IMR-90 (cell line): ENCODE results near the gene PCDHGA12. TPM values are rescaled to one million over a fixed set of nuclear protein-coding genes. Genes with fewer than 3 reads are reported as not detected.
"Not testable (repeated sequence)": the region's sequence is repeated elsewhere in the genome, so short reads cannot be mapped to it uniquely, and the experiment has no call there.

ENCODE experiments used
- ATAC-seq: fragments of 200-7000 bp; cut with Tn5 transposase; 2 replicates; pipeline ENCODE4 v1.9.1; 2020; ENCODE audit warnings: low read depth, mild to moderate bottlenecking, moderate library complexity
- BruUV-seq: library from RNA; stranded (reverse); fragments of 400-500 nt; replicated peaks from 2 replicates; lab custom pipeline; 2021; lab: Mats Ljungman, UMichigan
- CTCF ChIA-PET: fragments of 300-600 bp; formaldehyde crosslinking; extraction: SDS; loops from one replicate; lab custom pipeline; 2021; ENCODE audit warnings: antibody characterized with exemption; lab: Yijun Ruan, JAX
- POLR2A ChIA-PET: fragments of 300-600 bp; sonication (Branson Sonifier 250); formaldehyde crosslinking; loops from one replicate; lab custom pipeline; 2022; ENCODE audit warnings: antibody characterized with exemption; ENCODE audit not compliant: unreplicated experiment; lab: Charles Lee
- DNase-seq: peaks from one replicate; pipeline ENCODE4 v3.0.0; 2013
- H2AFZ ChIP-seq: replicated peaks from 2 replicates; pipeline ENCODE3; 2013; ENCODE audit warnings: low read length, mild to moderate bottlenecking; ENCODE audit not compliant: poor library complexity
- H2AK5ac ChIP-seq: 2 replicates; pipeline ENCODE4 v1.6.1; 2013; ENCODE audit warnings: low read depth, low read length, inconsistent platforms
- H2AK9ac ChIP-seq: replicated peaks from 2 replicates; pipeline ENCODE3; 2013; ENCODE audit warnings: mild to moderate bottlenecking, low read depth, low read length, moderate library complexity; ENCODE audit not compliant: poor library complexity
- H2BK120ac ChIP-seq: 2 replicates; pipeline ENCODE4 v1.6.1; 2013; ENCODE audit warnings: low read depth, low read length, inconsistent platforms
- H2BK15ac ChIP-seq: 3 replicates; pipeline ENCODE4 v1.6.1; 2013; ENCODE audit warnings: low read depth, low read length, inconsistent platforms
- H2BK20ac ChIP-seq: 2 replicates; pipeline ENCODE4 v1.6.1; 2013; ENCODE audit warnings: low read depth, mild to moderate bottlenecking, inconsistent platforms, low read length, moderate library complexity
- H2BK5ac ChIP-seq: 2 replicates; pipeline ENCODE4 v1.6.1; 2013; ENCODE audit warnings: mild to moderate bottlenecking, low read depth, low read length, inconsistent platforms; ENCODE audit not compliant: poor library complexity, severe bottlenecking
- H3K14ac ChIP-seq: replicated peaks from 2 replicates; pipeline ENCODE4 v1.6.1; 2013; ENCODE audit warnings: low read depth, low read length, inconsistent platforms
- H3K18ac ChIP-seq: 2 replicates; pipeline ENCODE4 v1.6.1; 2013; ENCODE audit warnings: low read depth, low read length, control low read depth
- H3K23ac ChIP-seq: 2 replicates; pipeline ENCODE4 v1.6.1; 2013; ENCODE audit warnings: low read depth, low read length, inconsistent platforms
- H3K27ac ChIP-seq: 2 replicates; pipeline ENCODE4 v1.5.1; 2013; ENCODE audit warnings: mild to moderate bottlenecking, control low read depth, low read length; ENCODE audit not compliant: insufficient read depth
- H3K27me3 ChIP-seq: 2 replicates; pipeline ENCODE4 v1.6.1; 2013; ENCODE audit warnings: low read length; ENCODE audit not compliant: control insufficient read depth, insufficient read depth
- H3K36me3 ChIP-seq: 2 replicates; pipeline ENCODE4 v1.6.1; 2013; ENCODE audit warnings: low read length, mixed read lengths; ENCODE audit not compliant: control insufficient read depth, insufficient read depth
- H3K4ac ChIP-seq: 2 replicates; pipeline ENCODE4 v1.6.1; 2013; ENCODE audit warnings: low read depth, low read length, inconsistent platforms
- H3K4me1 ChIP-seq: 2 replicates; pipeline ENCODE4 v1.6.1; 2013; ENCODE audit warnings: low read length, mixed read lengths; ENCODE audit not compliant: control insufficient read depth, insufficient read depth
- H3K4me2 ChIP-seq: 2 replicates; pipeline ENCODE4 v1.6.1; 2013; ENCODE audit warnings: low read depth, mild to moderate bottlenecking, control low read depth, low read length, moderate library complexity
- H3K4me3 ChIP-seq: 2 replicates; pipeline ENCODE4 v1.5.1; 2013; ENCODE audit warnings: low read depth, mild to moderate bottlenecking, control low read depth, low read length, moderate library complexity; ENCODE audit not compliant: insufficient read depth
- H3K56ac ChIP-seq: 2 replicates; pipeline ENCODE4 v1.6.1; 2013; ENCODE audit warnings: low read length, inconsistent platforms; ENCODE audit not compliant: insufficient read depth; ENCODE audit errors: extremely low read depth
- H3K79me1 ChIP-seq, 2 experiments: 2 replicates each; pipeline ENCODE4 v1.6.1; 2013; ENCODE audit warnings: low read length in 2 of 2, inconsistent platforms in 1 of 2, low read depth in 1 of 2
- H3K9ac ChIP-seq: 2 replicates; pipeline ENCODE4 v1.6.1; 2013; ENCODE audit warnings: low read depth, low read length, control low read depth
- H3K9me1 ChIP-seq: 2 replicates; pipeline ENCODE4 v1.6.1; 2013; ENCODE audit warnings: low read length, inconsistent platforms; ENCODE audit not compliant: insufficient read depth
- H3K9me3 ChIP-seq: 2 replicates; pipeline ENCODE4 v1.6.1; 2013; ENCODE audit warnings: low read length; ENCODE audit not compliant: control insufficient read depth, insufficient read depth
- H4K20me1 ChIP-seq: 2 replicates; pipeline ENCODE4 v1.6.1; 2013; ENCODE audit warnings: low read length, inconsistent platforms; ENCODE audit not compliant: insufficient read depth
- H4K5ac ChIP-seq: 2 replicates; pipeline ENCODE4 v1.6.1; 2013; ENCODE audit warnings: mild to moderate bottlenecking, low read depth, low read length, control low read depth
- H4K8ac ChIP-seq, 2 experiments: 2 replicates each; pipeline ENCODE4 v1.6.1; 2013; ENCODE audit warnings: low read depth in 2 of 2, low read length in 2 of 2, control low read depth in 1 of 2, inconsistent platforms in 1 of 2
- H4K91ac ChIP-seq: 2 replicates; pipeline ENCODE4 v1.6.1; 2013; ENCODE audit warnings: low read depth, low read length, inconsistent platforms; ENCODE audit not compliant: insufficient read depth
- RAD21 ChIP-seq: IDR thresholded peaks from 2 replicates; pipeline ENCODE4 v1.6.1; 2012; ENCODE audit warnings: low read length, improper control_type of control experiment
- SMC3 ChIP-seq: fragments of 150-350 bp; IDR thresholded peaks from 2 replicates; pipeline ENCODE4 v1.6.1; 2016; ENCODE audit warnings: low read depth, mild to moderate bottlenecking, antibody characterized with exemption, low read length, moderate library complexity
- WGBS, 2 experiments: methylation state at CpG; one replicate each; pipeline versions ENCODE4 v1.1.5 to v1.1.7; 2013; ENCODE audit warnings: missing lambda C conversion rate in 2 of 2; ENCODE audit not compliant: insufficient read length in 1 of 2; ENCODE audit errors: extremely low coverage in 2 of 2; 5-methylcytosine and 5-hydroxymethylcytosine counted together
- dilution Hi-C: fragments of 300-500 bp; cut with HindIII; formaldehyde crosslinking; loops from one replicate; pipeline ENCODE4 v1.14.3; 2018; ENCODE audit warnings: low sequenced_read_pairs; ENCODE audit not compliant: unreplicated experiment
- in situ Hi-C: fragments of 300-500 bp; cut with MboI; formaldehyde crosslinking; loops from 3 replicates; pipeline ENCODE4 v1.14.3; 2019; ENCODE audit warnings: low sequenced_read_pairs, inconsistent platforms, mixed read lengths
- intact Hi-C: fragments of 100-400 bp; cut with micrococcal nuclease; formaldehyde crosslinking; loops from 2 replicates; pipeline ENCODE4 v1.10.0; 2022
- polyA plus RNA-seq, 3 experiments: library from polyadenylated mRNA; depleted of rRNA; stranded (reverse); fragments of >200 nt; gene quantifications; 2 replicates each; pipeline ENCODE4 v1.2.3, GENCODE V29; 2012; ENCODE audit warnings: low replicate concordance in 1 of 3
- total RNA-seq: library from RNA; depleted of rRNA; stranded (reverse); fragments of >200 nt; gene quantifications from 2 replicates; pipeline ENCODE4 v1.2.3, GENCODE V29; 2012
- TF ChIP-seq, protein P1 (sequence below): conservative IDR thresholded peaks from 2 replicates; pipeline ENCODE4 v1.5.1; 2012; ENCODE audit warnings: mild to moderate bottlenecking, low read depth, low read length, improper control_type of control experiment

Gene PCDHGA12
- total and polyA plus RNA-seq, 2 of the 4 experiments (the other 2 are of a cell fraction), result 7.9 to 8.8 TPM

DNA sequence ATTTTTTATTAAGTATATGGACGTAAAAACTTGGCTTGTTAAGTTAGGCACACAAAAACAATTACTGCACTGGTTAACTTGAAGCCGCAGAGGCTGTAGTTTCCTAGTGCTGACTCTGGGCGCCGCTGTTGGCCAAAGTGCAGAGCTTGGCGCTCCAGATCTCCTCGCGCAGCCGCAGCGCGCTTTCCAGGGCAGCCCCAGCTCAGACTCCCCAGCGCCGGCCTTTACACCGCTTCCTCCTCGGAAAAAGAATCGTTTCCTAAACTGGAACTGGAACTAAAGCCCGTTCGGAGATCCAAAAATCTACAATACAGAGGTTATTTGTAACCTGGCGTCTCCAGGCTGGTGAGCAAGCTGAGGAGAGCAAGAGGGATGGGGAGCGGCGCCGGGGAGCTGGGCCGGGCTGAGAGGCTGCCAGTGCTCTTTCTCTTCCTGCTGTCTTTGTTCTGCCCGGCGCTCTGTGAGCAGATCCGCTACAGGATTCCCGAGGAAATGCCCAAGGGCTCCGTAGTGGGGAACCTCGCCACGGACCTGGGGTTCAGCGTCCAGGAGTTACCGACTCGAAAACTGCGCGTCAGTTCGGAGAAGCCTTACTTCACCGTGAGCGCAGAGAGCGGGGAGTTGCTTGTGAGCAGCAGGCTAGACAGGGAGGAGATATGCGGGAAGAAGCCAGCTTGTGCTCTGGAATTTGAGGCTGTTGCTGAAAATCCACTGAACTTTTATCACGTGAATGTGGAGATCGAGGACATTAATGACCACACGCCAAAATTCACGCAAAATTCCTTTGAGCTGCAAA lies 32.4 kb upstream of the PCDHGA12 start, which contains the start of gene PCDHGB5:
TSS of gene PCDHGB5 (plus strand) at position 192 of the 796 bp plus-strand sequence. CDS start at position 373, 181 bp downstream.
- peak within 1 kb of the TSS; percentile 69 for H2BK5ac ChIP-seq
- CTCF ChIA-PET, result interaction anchor here (1.3 to 2.1 kb wide), 3 partner anchors 15 to 166 kb away, joined by 3 to 11 read pairs (median 7); partner anchors contain the start of gene PCDHGA10
- peak within 1 kb of the TSS; percentile 27; the same call in 1 of the 2 replicates for H3K18ac ChIP-seq
- peak within 1 kb of the TSS; percentile 36 for H3K27ac ChIP-seq
- H2AK5ac ChIP-seq, H2BK120ac ChIP-seq, POLR2A ChIA-PET, H4K20me1 ChIP-seq, H2BK20ac ChIP-seq, in situ Hi-C loops, H3K9me1 ChIP-seq, H3K4me1 ChIP-seq, H3K4ac ChIP-seq, BruUV-seq, intact Hi-C loops, H3K23ac ChIP-seq, H4K91ac ChIP-seq, H3K27me3 ChIP-seq, H2AK9ac ChIP-seq, H2BK15ac ChIP-seq, dilution Hi-C loops: not testable (repeated sequence)
- DNase-seq (peak; percentile 61), ATAC-seq (peak; percentile 98)
- 0 out of 2 replicates have a peak within 1 kb of the TSS, but pooled peaks have one; percentile 19 for H3K56ac ChIP-seq
- H4K5ac ChIP-seq, result peak within 1 kb of the TSS; percentile 34; the same call in 1 of the 2 replicates
- 0 out of 2 replicates have a peak within 1 kb of the TSS, but pooled peaks have one; percentile 78 for H3K14ac ChIP-seq
- peak within 1 kb of the TSS; percentile 38; the same call in 1 of the 2 replicates for H3K4me2 ChIP-seq
- H3K79me1 ChIP-seq, result peaks cover 7 to 15% of the 10 kb centered on the region in 2 experiments; a peak in 3 of 4 replicates
- H3K9me3 ChIP-seq, result peaks cover 49% of the 10 kb centered on the region
- TF ChIP-seq SMC3, result peak; percentile 46; the same call in 1 of the 2 replicates
- TF ChIP-seq, protein P1, sequence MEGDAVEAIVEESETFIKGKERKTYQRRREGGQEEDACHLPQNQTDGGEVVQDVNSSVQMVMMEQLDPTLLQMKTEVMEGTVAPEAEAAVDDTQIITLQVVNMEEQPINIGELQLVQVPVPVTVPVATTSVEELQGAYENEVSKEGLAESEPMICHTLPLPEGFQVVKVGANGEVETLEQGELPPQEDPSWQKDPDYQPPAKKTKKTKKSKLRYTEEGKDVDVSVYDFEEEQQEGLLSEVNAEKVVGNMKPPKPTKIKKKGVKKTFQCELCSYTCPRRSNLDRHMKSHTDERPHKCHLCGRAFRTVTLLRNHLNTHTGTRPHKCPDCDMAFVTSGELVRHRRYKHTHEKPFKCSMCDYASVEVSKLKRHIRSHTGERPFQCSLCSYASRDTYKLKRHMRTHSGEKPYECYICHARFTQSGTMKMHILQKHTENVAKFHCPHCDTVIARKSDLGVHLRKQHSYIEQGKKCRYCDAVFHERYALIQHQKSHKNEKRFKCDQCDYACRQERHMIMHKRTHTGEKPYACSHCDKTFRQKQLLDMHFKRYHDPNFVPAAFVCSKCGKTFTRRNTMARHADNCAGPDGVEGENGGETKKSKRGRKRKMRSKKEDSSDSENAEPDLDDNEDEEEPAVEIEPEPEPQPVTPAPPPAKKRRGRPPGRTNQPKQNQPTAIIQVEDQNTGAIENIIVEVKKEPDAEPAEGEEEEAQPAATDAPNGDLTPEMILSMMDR, result peak; percentile 63
- TF ChIP-seq RAD21, result peak; percentile 60
- peak within 1 kb of the TSS in 1 of 2 experiments; percentile 35; a peak in 1 of 4 replicates for H4K8ac ChIP-seq
- peak within 1 kb of the TSS; percentile 51 for H3K4me3 ChIP-seq
- H3K36me3 ChIP-seq, result peaks cover 19% of the 10 kb centered on the region
- no CpG with 5 or more reads among the region's 43 CpGs for WGBS, 2 experiments
- H2AFZ ChIP-seq, result peak within 1 kb of the TSS; percentile 72
- H3K9ac ChIP-seq, result peak within 1 kb of the TSS; percentile 65; the same call in 1 of the 2 replicates
